HG03045 (cell line): ENCODE results near the gene NOX5.
"Not testable (repeated sequence)": the region's sequence is repeated elsewhere in the genome, so short reads cannot be mapped to it uniquely, and the experiment has no call there.

Source experiments
- ATAC-seq: cut with Tn5 transposase; IDR thresholded peaks from one replicate; pipeline ENCODE4 v1.9.1; 2021; ENCODE audit warnings: mild to moderate bottlenecking, moderate library complexity; ENCODE audit not compliant: unreplicated experiment

NOX5 gene

GRCh38 chr15:69046781-69047180 is 32.3 kb downstream of the NOX5 start:
- ATAC-seq = no peak

- ATAC-seq = no peak
Observed at GRCh38 chr15:69049976-69050375, 35.5 kb downstream of the NOX5 start.

- no peak for ATAC-seq
Observed at GRCh38 chr15:69055251-69055650, 40.8 kb downstream of the NOX5 start.

GRCh38 chr15:69056365-69056764 is 41.9 kb downstream of the NOX5 start:
- ATAC-seq = no peak

GRCh38 chr15:69058830-69059556 is 44.5 kb downstream of the NOX5 start:
- no peak for ATAC-seq

- ATAC-seq = no peak
Observed at GRCh38 chr15:69059557-69059943, 45.1 kb downstream of the NOX5 start.

- no peak for ATAC-seq
Observed at GRCh38 chr15:69060041-69060481, 45.6 kb downstream of the NOX5 start.

- no peak for ATAC-seq
Observed at GRCh38 chr15:69060744-69061143, 46.2 kb downstream of the NOX5 start.

GRCh38 chr15:69061414-69061842 is 46.9 kb downstream of the NOX5 start:
- ATAC-seq = no peak

- no peak for ATAC-seq
Observed at GRCh38 chr15:69064649-69065048, 50.2 kb downstream of the NOX5 start.

GRCh38 chr15:69066007-69066995 is 51.8 kb downstream of the NOX5 start:
- ATAC-seq = no peak

- ATAC-seq = no peak
Observed at GRCh38 chr15:69067296-69067695, 52.8 kb downstream of the NOX5 start.

GRCh38 chr15:69068157-69068556 is 53.7 kb downstream of the NOX5 start:
- no peak for ATAC-seq

GRCh38 chr15:69069290-69069689 is 54.8 kb downstream of the NOX5 start:
- not testable (repeated sequence) for ATAC-seq

- no peak for ATAC-seq
Observed at GRCh38 chr15:69069996-69070395, 55.5 kb downstream of the NOX5 start.

- no peak for ATAC-seq
Observed at GRCh38 chr15:69070396-69070795, 55.9 kb downstream of the NOX5 start.

GRCh38 chr15:69071260-69071659 is 56.8 kb downstream of the NOX5 start:
- no peak for ATAC-seq

GRCh38 chr15:69072906-69073305 is 58.4 kb downstream of the NOX5 start:
- no peak for ATAC-seq

GRCh38 chr15:69074001-69074842 is 59.7 kb downstream of the NOX5 start:
- ATAC-seq = no peak

GRCh38 chr15:69074843-69075224 is 60.3 kb downstream of the NOX5 start:
- ATAC-seq = no peak

GRCh38 chr15:69075440-69075839 is 60.9 kb downstream of the NOX5 start:
- ATAC-seq = no peak
